GM18508 (cell line): ENCODE data around the gene NDFIP1.

ENCODE experiments used
- ATAC-seq: cut with Tn5 transposase; IDR thresholded peaks from one replicate; pipeline ENCODE4 v1.9.1; 2021; ENCODE audit warnings: moderate number of reproducible peaks; ENCODE audit not compliant: insufficient read depth, unreplicated experiment

The NDFIP1 gene

GRCh38 chr5:142117579-142118151 is 9.1 kb downstream of the NDFIP1 start:
- ATAC-seq = no peak

GRCh38 chr5:142118155-142118686 is 9.6 kb downstream of the NDFIP1 start:
- ATAC-seq = no peak

- no peak for ATAC-seq
Measured at GRCh38 chr5:142119051-142119625, 10.6 kb downstream of the NDFIP1 start.

- ATAC-seq = no peak
Measured at GRCh38 chr5:142120247-142120935, 11.8 kb downstream of the NDFIP1 start.

GRCh38 chr5:142122121-142122520 is 13.5 kb downstream of the NDFIP1 start:
- ATAC-seq = no peak

GRCh38 chr5:142125378-142125777 is 16.8 kb downstream of the NDFIP1 start:
- ATAC-seq = no peak

GRCh38 chr5:142125963-142126362 is 17.4 kb downstream of the NDFIP1 start:
- ATAC-seq = no peak

- no peak for ATAC-seq
Measured at GRCh38 chr5:142128675-142129208, 20.2 kb downstream of the NDFIP1 start.

GRCh38 chr5:142129446-142130066 is 21.0 kb downstream of the NDFIP1 start:
- ATAC-seq = no peak

- no peak for ATAC-seq
Measured at GRCh38 chr5:142131394-142131793, 22.8 kb downstream of the NDFIP1 start.

GRCh38 chr5:142132916-142133315 is 24.3 kb downstream of the NDFIP1 start:
- no peak for ATAC-seq

GRCh38 chr5:142133330-142134206 is 25.0 kb downstream of the NDFIP1 start:
- no peak for ATAC-seq

GRCh38 chr5:142134331-142135010 is 25.9 kb downstream of the NDFIP1 start:
- ATAC-seq = no peak

- ATAC-seq = no peak
Measured at GRCh38 chr5:142141463-142141862, 32.9 kb downstream of the NDFIP1 start.

- ATAC-seq = no peak
Measured at GRCh38 chr5:142143878-142144277, 35.3 kb downstream of the NDFIP1 start.

GRCh38 chr5:142145106-142145900 is 36.7 kb downstream of the NDFIP1 start:
- no peak for ATAC-seq

GRCh38 chr5:142149363-142149762 is 40.8 kb downstream of the NDFIP1 start:
- no peak for ATAC-seq

- ATAC-seq = no peak
Measured at GRCh38 chr5:142150431-142150830, 41.9 kb downstream of the NDFIP1 start.
